Activated naive CD4-positive, alpha-beta T cell treated with anti-CD3 and anti-CD28 coated beads, Interleukin-2, amount 50 U/mL, for 72 hours (primary cell): ENCODE measurements around the gene SMARCB1. TPM values are rescaled to one million over a fixed set of nuclear protein-coding genes. Genes with fewer than 3 reads are reported as not detected.

ENCODE experiments used
- ATAC-seq, 2 donors: fragments of 150-1000 bp; cut with Tn5 transposase; 2 replicates each; pipeline ENCODE4 v1.10.0; 2021; ENCODE audit warnings: mild to moderate bottlenecking in 2 of 2, moderate library complexity in 2 of 2
- DNase-seq, 2 donors: peaks; one replicate each; pipeline ENCODE4 v3.0.0; 2021 to 2022; ENCODE audit warnings: low spot score in 2 of 2
- H3K27ac Mint-ChIP-seq, 2 donors: one replicate each; pipeline ENCODE4 v1.8.0; 2022; ENCODE audit warnings: mild to moderate bottlenecking in 2 of 2, mixed read lengths in 2 of 2
- H3K36me3 Mint-ChIP-seq, 2 donors: one replicate each; pipeline ENCODE4 v1.8.0; 2022; ENCODE audit warnings: mixed read lengths in 2 of 2
- H3K9me3 Mint-ChIP-seq, 2 donors: one replicate each; pipeline ENCODE4 v1.8.0; 2022; ENCODE audit warnings: mixed read lengths in 2 of 2
- total RNA-seq, 2 donors: library from RNA; stranded (reverse); gene quantifications; one replicate each; pipeline ENCODE4 v1.2.3, GENCODE V29; 2022

Gene SMARCB1
- total RNA-seq, 2 donors from 2014 or later, result 51.9 to 72.7 TPM

DNA sequence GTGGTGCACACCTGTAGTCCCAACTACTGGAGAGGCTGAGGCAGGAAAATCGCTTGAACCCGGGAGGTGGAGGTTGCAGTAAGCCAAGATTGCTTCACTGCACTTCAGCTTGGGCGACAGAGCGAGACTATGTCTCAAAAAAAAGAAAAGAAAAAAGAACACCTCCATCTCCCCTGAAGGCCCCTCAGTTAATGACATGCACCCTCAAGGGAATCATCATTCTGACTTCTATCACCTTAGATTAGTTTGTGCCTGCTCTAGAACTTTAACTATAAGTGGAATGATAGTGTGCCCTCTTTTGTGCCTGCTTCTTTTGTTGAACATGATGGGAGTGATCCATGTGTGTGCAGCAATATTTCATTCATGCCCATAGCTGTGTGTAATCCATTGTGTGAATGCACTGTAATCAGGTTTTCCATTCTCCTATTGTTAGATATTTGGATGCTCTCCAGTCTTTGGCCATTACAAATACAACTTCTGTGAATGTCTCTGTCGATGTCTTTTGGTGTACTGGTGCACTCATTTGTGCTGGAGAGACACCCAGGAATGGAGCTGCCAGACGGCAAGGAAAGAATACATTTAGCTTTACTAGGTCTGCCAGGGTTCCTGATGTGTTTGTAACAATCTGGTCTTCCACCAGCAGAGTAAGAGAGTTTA lies 31.7 kb upstream of the SMARCB1 start:
- no peak for ATAC-seq
- DNase-seq, result no peak
- Mint-ChIP-seq H3K9me3 (no peaks in the 10 kb centered on the region), H3K36me3 (no peaks in the 10 kb centered on the region), H3K27ac (no peak overlapping the region)

DNA sequence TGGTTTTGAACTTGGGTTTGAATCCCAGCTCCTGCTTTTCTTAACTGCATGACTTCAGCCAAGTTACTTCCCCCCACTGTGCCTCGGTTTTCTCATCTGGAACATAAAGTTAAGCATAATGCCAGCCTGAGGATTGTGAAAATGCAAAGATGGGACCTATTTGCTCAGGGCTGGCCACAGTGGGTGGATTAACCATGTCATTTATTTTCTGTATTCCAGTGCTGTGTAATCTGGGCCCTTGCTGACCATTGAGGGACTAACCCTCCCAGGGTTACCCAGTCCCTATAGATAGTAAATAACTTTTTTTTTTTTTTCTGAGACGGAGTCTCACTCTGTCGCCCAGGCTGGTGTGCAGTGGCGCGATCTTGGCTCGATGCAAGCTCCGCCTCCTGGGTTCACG lies 31.1 kb upstream of the SMARCB1 start:
- no peaks in the 10 kb centered on the region for H3K36me3 Mint-ChIP-seq
- no peak for DNase-seq
- no peaks in the 10 kb centered on the region for H3K9me3 Mint-ChIP-seq
- H3K27ac Mint-ChIP-seq, result no peak overlapping the region
- no peak for ATAC-seq

- Mint-ChIP-seq H3K36me3 (no peaks in the 10 kb centered on the region), H3K27ac (no peak overlapping the region), H3K9me3 (no peaks in the 10 kb centered on the region)
- no peak for ATAC-seq
- DNase-seq, result no peak
Measured at GRCh38 chr22:23756891-23757290, 29.9 kb upstream of the SMARCB1 start.

DNA sequence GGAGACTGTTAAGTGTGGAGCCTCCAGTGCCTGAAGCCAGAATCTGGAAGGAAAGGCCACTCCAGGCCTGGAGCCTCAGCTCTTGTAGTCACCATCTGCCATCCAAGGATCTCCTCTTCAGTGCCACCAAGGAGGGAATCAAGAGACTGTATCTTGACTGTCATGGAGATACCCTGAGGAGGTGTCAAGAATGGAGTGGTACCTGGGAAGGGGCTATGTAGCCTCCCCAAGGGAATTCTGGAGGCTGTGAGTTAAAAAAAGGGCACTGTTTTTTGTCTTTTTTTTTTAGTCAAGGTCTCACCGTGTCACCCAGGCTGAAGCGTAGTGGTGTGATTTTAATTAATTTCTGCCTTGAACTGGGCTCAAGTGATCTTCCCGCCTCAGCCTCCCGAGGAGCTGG lies 27.2 kb upstream of the SMARCB1 start:
- no peak for ATAC-seq
- no peaks in the 10 kb centered on the region for H3K9me3 Mint-ChIP-seq

DNA sequence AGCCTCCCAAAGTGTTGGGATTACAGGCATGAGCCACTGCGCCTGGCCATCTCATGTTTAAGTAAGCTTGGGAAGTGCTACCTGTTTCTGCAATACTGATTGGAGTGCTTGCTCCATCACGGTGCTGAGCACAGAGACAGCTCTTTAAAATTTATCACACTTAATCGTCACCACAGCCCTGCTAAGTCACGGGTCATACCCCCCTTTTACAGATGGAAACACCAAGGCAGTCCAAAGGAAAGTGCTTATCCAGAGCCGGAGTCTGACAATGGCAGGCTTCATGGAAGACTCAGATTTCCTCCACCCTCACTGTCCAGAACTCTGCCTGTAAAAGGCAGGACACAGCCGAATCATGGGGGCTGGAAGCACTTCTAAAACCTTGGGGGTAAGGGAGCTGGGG lies 26.7 kb upstream of the SMARCB1 start:
- Mint-ChIP-seq H3K36me3 (no peaks in the 10 kb centered on the region), H3K27ac (peak overlapping the region in 1 of 2 donors; percentile 24), H3K9me3 (no peaks in the 10 kb centered on the region)
- no peak for DNase-seq
- no peak for ATAC-seq

More for the DNA sequence above, 27.2 kb upstream of the SMARCB1 start:
- no peak for DNase-seq
- no peaks in the 10 kb centered on the region for H3K36me3 Mint-ChIP-seq
- no peak overlapping the region for H3K27ac Mint-ChIP-seq

DNA sequence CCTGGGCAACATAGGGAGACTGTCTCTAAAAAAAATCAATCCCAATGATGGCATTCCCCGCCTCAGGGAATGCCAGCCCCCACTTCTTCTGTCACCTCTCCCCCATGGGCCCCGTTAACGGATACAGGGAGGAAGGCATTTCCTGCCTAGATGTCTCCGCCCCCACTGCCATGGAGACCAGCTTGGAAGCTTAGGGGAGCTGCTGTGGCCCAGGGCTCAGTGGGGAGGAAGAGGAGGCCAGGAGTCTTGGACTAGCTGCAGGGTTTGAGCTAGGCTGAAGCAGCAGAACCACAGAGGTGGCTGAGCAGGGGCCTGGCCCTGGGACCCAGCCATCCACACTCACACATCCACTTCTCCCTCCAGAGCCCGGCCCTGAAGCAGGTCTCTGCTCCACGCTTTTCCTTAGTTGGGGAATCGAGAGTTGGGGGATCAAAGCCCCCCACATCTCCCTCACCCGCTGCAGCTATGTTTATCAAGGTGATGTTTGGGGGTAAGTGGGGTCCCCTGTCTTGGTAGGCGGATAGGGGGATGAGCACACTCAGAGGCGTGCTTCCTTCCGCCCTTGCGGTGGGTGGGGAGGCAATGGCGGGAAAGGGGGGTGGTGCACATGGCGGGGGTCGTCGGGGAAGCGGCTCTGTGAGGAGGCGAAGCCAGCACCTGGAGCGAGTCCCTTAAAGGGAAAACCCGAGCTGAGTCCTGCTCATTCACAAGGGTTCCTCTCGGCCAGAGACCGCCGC lies 23.8 kb upstream of the SMARCB1 start, which contains the start of gene C22orf15:
TSS of gene C22orf15 (plus strand) at position 149 of the 737 bp plus-strand sequence. CDS start at position 466, 317 bp downstream.
- DNase-seq, result no peak
- peak within 1 kb of the TSS; percentile 44 to 65 for H3K27ac Mint-ChIP-seq
- H3K36me3 Mint-ChIP-seq, result no peaks in the 10 kb centered on the region
- ATAC-seq, result no peak
- no peaks in the 10 kb centered on the region for H3K9me3 Mint-ChIP-seq

DNA sequence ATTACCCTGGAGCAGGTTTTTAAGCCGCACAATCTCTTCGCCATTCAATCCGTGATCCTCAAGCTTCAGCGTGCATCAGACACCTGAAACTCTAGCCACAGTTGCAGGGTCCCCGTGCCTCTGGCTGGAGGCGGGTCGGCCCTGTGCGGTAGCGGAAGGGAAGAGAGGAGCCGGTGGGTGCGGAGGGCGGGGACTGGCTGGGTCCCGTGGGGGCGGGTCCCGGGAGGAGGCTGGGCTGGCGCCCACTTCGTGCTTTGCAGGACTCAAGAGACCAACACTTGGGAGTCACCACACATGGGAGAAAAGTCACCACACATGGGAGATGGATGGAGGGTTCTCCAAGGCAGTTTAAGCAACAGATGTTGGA lies 23.2 kb upstream of the SMARCB1 start:
- Mint-ChIP-seq H3K36me3 (no peaks in the 10 kb centered on the region), H3K27ac (peak overlapping the region in 1 of 2 donors; percentile 65), H3K9me3 (no peaks in the 10 kb centered on the region)
- DNase-seq (peak in 1 of 2 donors; percentile 66), ATAC-seq (peak; percentile 12 to 44)

- DNase-seq (no peak), ATAC-seq (no peak)
- Mint-ChIP-seq H3K9me3 (no peaks in the 10 kb centered on the region), H3K36me3 (no peaks in the 10 kb centered on the region), H3K27ac (peak overlapping the region in 1 of 2 donors; percentile 65)
Measured at GRCh38 chr22:23763954-23764353, 22.8 kb upstream of the SMARCB1 start.

- DNase-seq (no peak), ATAC-seq (no peak)
- no peaks in the 10 kb centered on the region for H3K36me3 Mint-ChIP-seq
- H3K9me3 Mint-ChIP-seq, result no peaks in the 10 kb centered on the region
- H3K27ac Mint-ChIP-seq, result no peak overlapping the region
Measured at GRCh38 chr22:23764899-23765881, 21.6 kb upstream of the SMARCB1 start.

GRCh38 chr22:23767303-23767672 lies 19.5 kb upstream of the SMARCB1 start:
- ATAC-seq, result peak; percentile 3 to 8
- H3K9me3 Mint-ChIP-seq, result no peaks in the 10 kb centered on the region
- H3K27ac Mint-ChIP-seq, result peak overlapping the region in 1 of 2 donors; percentile 83
- DNase-seq, result no peak
- H3K36me3 Mint-ChIP-seq, result no peaks in the 10 kb centered on the region

DNA sequence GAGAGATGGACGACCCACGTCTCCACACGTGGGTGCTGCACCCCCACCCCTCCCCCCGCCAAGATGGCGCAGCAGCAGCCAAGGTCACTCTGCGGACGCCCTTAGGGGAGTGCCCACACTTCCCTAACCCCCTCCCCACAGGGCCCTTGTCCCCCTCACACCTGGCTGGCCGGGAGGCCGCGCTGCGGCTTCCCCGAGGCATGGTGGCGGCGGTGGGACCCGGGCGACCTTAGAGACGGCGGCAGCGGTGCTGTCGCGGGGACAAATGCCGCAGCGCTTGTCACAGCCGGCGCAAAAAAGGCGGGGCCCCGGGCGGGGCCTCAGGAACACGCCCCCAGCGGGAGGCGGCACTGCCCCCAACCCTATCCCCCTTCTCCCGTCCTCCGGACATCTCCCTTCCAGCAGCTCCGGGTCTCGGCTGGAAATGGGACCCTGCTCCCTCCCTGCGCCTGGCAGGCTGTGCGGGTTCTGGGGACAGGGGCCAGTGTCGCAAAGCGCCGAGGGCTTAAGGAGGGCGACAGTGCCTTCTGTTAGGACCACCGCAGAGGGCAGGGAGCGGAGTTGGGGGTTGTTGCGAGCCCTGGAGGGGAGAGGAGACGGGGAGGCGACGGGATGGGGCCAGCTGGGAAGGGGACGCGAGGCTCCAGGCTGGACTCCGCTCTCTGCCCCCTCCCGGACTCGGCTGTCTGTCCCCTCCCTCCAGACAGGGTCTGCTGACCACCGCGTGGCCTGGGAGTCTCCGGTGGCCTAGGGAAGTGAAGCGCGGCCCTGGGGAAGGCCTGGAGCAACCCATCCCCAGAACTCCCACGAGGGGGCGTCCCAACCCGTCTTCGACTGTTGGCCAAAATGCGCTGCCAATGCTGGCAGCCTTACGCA lies 18.9 kb upstream of the SMARCB1 start, which contains the start of gene CHCHD10:
TSS of gene CHCHD10 (minus strand) at position 300 of the 876 bp plus-strand sequence. CDS start at position 202, 98 bp downstream.
- peak; percentile 81 to 84 for DNase-seq
- H3K9me3 Mint-ChIP-seq, result no peaks in the 10 kb centered on the region
- H3K27ac Mint-ChIP-seq, result peak within 1 kb of the TSS; percentile 72 to 83
- H3K36me3 Mint-ChIP-seq, result no peaks in the 10 kb centered on the region
- ATAC-seq, result peak; percentile 73 to 78

- ATAC-seq (no peak), DNase-seq (no peak)
- no peak overlapping the region for H3K27ac Mint-ChIP-seq
- no peaks in the 10 kb centered on the region for H3K36me3 Mint-ChIP-seq
- no peaks in the 10 kb centered on the region for H3K9me3 Mint-ChIP-seq
Measured at GRCh38 chr22:23769321-23769965, 17.3 kb upstream of the SMARCB1 start.

DNA sequence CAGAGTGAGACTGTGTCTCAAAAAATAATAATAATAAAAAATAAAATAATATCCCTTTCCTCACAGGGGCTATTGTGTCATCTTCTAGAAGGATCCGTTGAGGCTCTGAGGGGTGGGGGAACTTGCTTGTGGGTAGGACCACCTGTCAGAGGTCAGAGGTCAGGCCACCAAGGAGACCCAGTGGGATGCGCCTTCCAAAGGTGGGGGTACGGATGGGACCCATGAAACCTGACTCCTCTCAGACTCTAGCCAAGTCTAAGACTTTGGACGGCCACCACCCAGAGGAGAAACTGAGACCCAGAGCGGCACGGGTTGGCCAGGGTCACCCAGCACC lies 14.5 kb upstream of the SMARCB1 start:
- DNase-seq (no peak), ATAC-seq (no peak)
- H3K27ac Mint-ChIP-seq, result no peak overlapping the region
- no peaks in the 10 kb centered on the region for H3K36me3 Mint-ChIP-seq
- H3K9me3 Mint-ChIP-seq, result no peaks in the 10 kb centered on the region

GRCh38 chr22:23772649-23773473 lies 13.9 kb upstream of the SMARCB1 start, which contains the start of gene MMP11:
TSS of gene MMP11 (plus strand) at chr22:23772849. CDS start at chr22:23772871, 22 bp downstream.
- Mint-ChIP-seq H3K27ac (no peak within 1 kb of the TSS), H3K9me3 (no peaks in the 10 kb centered on the region)
- ATAC-seq, result peak; percentile 44 to 65

More at GRCh38 chr22:23772649-23773473, 13.9 kb upstream of the SMARCB1 start, which contains the start of gene MMP11:
- no peaks in the 10 kb centered on the region for H3K36me3 Mint-ChIP-seq
- no peak for DNase-seq
